ENCODE data around the gene RNU6-8.
A peak's percentile ranks its signal among the peaks of the same experiment; 100 is the strongest.

The RNU6-8 gene

GRCh38 chr14:32202998-32203882, at the start of gene RNU6-8:
Gene RNU6-8, minus strand, starts transcription at chr14:32203269.
- peak; percentile 81 to 92 for DNase-seq

DNA sequence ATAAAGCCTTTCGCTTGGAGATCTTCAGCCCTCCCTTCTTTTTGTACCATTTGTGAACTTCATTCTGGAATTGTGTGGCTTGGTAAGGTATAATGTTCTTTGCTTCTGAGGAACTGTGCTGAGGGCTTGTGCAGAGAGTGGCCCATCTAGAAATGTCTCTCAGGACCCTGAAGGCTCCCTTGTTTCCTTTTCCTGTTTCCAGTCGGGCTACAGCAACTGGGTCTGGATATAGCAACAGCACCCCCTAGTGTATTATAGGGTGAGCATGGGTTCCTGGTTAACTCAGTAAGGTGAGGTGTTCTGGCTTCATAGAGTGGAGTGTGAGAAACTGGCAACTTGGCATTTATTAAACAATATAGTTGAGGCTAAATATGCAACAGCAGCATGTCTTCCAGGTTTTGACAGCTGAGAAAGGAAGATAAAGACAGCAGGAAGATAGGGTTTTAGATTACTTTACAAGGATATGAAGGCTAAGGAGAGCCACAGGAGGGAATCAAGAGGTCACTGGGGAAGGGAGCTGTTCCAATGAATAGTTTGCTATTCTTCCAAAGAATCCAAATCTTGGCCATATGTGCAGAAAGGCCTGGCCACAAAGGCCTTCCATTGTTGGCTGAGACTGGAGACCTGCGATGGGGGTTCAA, 49.1 kb upstream of the RNU6-8 start:
- DNase-seq = peak; percentile 37 to 50

DNA sequence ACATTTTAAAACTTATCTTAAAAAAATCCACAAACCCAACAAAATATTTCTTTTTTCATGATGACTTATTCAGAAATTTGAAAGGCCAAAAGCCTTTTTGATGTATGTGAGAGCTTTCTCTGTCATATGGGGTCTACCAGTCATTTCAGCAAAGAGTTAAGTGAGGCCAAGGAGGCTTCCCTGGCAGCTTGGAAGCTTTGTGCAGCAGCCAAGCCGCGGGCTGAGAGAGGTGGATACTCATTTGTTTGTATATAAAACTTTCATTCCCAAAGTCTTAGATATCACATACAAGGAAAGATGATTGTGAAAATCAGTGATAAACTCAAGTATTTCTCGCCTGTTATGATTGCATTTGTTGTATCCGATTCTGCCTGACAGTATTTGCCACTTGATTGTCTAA, 48.5 kb upstream of the RNU6-8 start:
- no peak for DNase-seq

GRCh38 chr14:32250681-32251080, 47.6 kb upstream of the RNU6-8 start:
- DNase-seq = no peak

DNA sequence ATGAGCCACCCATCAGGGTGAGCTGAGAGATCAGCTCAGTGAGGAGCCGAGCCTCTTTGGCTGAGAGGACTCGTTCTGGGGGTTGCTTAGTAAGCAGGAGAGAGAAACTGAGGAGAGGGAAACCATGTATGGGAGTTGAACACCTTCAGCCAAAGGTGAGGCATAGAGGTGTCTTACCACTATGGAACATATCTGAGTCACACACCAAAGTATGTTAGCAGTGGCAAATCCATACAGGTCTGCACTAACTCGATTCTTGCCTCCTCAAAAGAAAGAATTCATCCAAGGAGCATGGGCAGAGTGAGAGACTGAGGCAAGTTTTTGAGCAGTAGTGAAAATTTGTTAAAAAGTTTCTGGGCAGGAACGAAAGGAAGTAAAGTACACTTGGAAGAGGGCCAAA, 46.7 kb upstream of the RNU6-8 start:
- no peak for DNase-seq

- DNase-seq = no peak
Observed at GRCh38 chr14:32249371-32249770, 46.3 kb upstream of the RNU6-8 start.

DNA sequence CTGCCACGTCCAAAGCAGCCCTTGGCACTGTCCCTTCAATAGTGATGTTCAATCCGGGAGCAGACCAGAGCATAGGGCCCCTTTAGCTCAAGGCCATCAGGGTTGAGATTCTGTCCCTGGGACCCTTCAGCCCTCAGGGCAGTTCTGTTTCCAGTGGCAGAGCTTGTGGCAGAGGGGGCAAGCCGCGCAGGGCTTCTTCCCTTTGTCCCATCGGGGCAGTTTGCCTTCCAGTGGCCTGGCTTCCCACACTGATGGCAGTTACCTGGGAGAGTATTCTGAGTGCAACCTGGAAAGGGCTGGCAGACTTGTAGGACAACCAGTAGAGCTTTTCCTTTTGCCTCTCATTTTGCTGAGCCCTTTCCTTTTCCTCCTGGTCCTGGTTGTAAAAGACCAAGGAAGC, 43.7 kb upstream of the RNU6-8 start:
- no peak for DNase-seq

GRCh38 chr14:32244404-32244803, 41.3 kb upstream of the RNU6-8 start:
- DNase-seq = no peak

DNA sequence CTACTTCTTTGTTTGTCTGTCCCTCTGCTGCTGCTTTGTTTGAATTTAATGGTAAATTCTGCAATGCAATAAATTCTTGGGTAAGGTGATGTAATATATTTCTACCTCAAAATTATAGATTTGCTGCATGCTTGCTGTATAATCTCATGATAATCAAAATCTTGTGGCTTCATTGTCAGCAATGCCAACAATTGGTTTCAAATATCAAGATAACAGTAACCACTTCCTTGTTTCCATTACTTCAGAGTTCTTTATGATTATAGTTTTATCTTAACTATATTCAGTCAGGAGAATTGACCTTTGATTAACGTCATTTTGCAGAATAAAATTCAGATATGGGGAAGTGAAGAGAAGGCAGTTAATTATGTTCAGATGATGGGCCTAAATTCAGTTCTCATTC, 30.2 kb upstream of the RNU6-8 start:
- DNase-seq = no peak

- DNase-seq = no peak
Observed at GRCh38 chr14:32232481-32232880, 29.4 kb upstream of the RNU6-8 start.

- DNase-seq = no peak
Observed at GRCh38 chr14:32230695-32231280, 27.7 kb upstream of the RNU6-8 start.

GRCh38 chr14:32230181-32230580, 27.1 kb upstream of the RNU6-8 start:
- DNase-seq = no peak

DNA sequence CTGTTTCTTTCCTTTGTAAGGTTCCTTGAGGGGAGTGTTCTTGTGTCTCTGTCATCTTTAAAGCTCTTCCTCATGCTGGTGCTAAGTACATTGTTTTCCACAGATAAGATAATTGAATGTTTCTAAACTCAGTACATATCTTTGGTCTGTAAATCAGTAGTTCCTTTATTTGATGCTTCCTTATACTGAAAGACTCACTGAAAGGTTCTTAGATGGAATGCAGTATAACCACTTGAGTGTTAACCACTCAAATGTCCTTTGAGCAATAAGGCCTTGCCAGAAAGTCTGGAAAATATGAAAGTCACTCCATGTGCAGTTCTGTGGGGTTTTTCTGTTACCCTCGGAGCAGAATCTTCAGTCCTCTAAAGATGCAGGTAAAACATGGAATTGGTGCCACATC, 23.0 kb upstream of the RNU6-8 start:
- no peak for DNase-seq

DNA sequence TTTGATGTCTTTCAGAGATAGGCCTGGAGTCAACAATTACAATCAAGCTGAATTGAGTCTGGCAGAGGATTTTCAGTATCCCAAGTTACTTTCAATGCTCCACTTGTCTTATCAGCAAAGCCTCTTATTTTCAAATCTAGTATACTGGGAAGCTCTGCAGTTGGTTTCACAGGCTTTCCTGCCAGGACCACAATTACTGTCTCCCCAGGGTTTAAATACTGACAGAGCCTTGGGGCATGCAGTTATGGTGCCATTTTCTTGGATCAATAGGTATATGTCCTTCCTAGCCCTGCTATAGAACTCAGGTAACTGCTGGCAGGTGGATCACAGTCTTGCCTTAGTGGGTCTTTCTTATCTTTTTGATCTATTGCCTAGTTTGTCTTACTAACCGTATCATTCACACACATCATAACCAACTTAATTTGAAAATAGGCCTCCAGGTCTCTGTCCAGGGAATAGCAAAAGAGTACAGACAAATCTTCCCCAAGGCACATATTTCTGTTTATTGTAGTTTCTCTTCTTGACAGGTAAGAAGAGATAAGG, 22.4 kb upstream of the RNU6-8 start:
- no peak for DNase-seq

DNA sequence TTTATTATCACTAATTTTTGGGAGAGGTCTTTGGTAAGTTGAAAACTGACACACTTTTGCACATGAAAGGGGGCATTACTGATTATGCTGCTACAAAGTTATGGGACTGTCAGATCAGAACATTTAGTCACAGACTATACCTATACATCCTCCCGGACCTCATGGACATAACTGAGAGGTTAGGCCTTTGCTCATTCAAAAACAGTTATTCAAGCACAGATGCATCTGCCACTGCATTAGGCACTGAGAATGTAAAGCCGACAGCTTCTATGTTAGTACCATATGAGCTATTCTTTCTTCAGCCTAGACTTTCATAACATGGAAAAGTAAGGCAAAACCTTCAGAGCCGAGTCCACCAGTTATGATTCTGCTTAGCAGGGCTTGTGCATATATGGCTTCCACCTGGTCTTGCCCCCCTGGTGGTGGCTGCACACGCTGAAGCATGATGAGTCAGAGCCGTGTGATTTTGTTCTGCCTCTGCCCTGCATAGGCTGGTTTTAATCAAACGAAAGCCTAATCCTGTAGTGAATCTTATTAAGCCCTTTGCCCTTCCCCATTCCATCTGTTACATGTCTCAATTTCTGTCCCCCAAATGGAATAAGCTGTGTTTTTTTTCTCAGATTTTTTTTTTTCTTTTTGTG, 21.8 kb upstream of the RNU6-8 start:
- peak in 1 of 2 donors; percentile 14 for DNase-seq

GRCh38 chr14:32217301-32217700, 14.2 kb upstream of the RNU6-8 start:
- no peak for DNase-seq

- no peak for DNase-seq
Observed at GRCh38 chr14:32212833-32213232, 9.8 kb upstream of the RNU6-8 start.

- no peak for DNase-seq
Observed at GRCh38 chr14:32211068-32211404, 8.0 kb upstream of the RNU6-8 start.

- no peak for DNase-seq
Observed at GRCh38 chr14:32209471-32209870, 6.4 kb upstream of the RNU6-8 start.

- DNase-seq = no peak
Observed at GRCh38 chr14:32208490-32208889, 5.4 kb upstream of the RNU6-8 start.

DNA sequence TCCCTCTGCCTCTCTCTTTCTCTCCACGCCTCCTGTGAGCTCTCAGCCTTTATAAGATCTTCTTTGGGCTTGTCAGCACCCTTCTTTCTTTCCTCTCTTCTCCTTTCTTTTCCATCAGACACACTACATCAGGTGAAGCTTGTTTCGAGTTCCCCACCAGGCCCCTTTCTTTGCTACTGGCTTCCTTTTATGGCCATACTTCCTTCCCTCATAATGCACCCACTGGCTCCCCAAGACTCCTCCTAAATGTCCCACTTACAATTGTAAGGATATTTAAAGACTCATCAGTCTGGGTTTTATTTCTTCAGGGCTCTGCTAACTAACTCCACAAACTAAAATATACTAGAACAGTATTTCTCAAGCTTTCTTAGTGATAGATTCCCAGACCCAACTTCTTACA, 3.5 kb upstream of the RNU6-8 start:
- no peak for DNase-seq

DNA sequence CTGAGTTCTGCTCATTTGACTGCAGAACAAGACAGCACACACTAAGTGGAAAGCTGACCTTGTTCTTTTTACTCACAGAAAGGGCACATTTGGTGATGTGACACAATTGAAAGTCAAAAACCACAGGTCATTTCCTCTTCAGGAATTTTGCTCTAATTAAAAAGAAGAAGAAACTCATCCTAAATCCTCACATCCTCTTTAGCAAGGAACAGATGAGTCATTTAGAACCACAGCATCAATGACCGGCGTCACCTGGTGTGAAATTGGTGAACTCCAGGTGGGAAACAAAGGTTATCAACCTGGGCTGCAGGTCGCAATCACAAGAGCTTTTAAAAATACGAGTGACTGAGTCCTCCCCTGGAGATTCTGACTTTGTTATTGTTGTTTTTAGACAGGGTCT, 2.9 kb upstream of the RNU6-8 start:
- no peak for DNase-seq

GRCh38 chr14:32205554-32205953, 2.5 kb upstream of the RNU6-8 start:
- DNase-seq = no peak
